ENCODE measurements around the gene FAM13C.

FAM13C gene

GRCh38 chr10:59361663-59362143 lies 646 bp downstream of the FAM13C start:
- no peak for DNase-seq (ENCODE audit: low read depth, low spot score)

DNA sequence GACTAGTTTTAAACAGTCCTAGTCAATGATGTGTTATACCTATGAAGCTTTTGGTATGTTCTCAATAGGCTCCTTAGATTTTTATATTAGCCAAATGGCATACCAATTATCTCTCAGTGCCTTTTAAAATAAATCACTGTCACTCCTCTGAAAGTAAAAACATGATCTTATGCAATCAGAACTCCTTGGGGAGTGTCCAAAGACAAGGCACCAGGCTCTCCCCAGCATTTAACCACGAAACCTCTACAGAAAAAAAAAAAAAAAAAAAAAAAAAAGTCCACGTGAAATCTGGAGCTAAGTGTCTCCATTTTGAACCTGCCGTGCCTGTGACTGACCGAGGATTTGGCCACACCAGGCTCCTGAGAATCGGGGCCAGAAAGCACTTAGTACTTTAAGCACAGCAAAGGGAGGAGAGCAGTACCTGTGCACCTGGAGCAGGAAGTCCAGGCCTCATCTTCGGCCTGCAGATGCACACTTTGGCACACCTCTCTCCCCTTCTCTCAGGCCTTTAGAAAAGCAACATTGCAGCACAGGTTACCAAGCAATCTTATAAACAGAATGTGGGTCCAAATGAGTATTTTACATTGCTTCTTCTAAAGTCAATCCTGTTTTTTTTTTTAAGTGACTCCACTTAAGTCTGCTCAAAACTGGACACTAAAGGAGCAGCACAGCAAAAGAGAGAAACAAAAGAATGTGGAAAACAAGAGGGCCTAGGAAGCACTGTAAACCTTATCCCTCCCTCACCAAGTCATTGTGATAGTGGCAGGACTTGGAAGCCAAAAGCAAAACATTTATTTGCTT lies 1.5 kb downstream of the FAM13C start:
- no peak for DNase-seq (ENCODE audit: low read depth, low spot score)

- DNase-seq (ENCODE audit: low read depth, low spot score), result no peak
Measured at GRCh38 chr10:59358576-59358975, 3.8 kb downstream of the FAM13C start.

DNA sequence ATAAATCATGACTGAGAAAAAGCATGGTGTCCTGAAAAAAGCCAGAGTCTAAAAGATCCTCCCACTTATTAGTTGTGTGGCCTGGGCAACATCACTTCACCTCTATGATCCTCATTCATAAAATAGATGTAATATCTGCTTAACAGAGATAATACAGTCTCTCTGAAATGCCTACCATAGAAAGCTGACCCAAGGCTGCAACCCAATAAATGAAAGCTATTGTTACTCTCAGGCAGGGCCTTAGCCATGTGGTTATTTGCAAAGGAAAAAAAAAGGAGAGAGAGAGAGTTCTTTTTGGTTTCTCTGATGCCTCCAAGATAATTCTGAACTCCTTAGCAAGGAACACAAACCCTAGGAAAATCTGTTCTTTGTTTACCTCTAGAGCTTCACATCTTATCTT lies 7.9 kb downstream of the FAM13C start:
- no peak for DNase-seq (ENCODE audit: low read depth, low spot score)

- DNase-seq (ENCODE audit: low read depth, low spot score), result no peak
Measured at GRCh38 chr10:59350558-59350957, 11.8 kb downstream of the FAM13C start.

DNA sequence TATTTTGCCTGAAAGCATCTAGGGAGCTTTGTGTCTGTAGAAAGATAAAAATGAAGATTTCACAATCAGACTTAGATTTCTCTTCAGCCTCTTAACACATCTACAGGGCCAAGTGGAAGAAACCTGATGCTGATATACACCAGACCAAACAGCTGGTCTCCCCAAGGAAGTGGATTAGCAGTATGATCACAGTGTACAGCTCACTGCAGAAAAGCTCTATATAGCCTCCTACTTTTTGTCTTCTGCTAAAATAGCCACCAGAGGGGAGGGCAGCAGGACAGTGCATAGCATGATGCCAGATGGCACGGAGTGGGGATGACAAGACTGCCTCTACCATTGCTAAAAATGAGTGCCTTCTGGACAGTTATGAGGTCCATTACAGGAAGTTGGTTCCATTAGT lies 16.0 kb downstream of the FAM13C start:
- no peak for DNase-seq (ENCODE audit: low read depth, low spot score)

GRCh38 chr10:59342723-59343122 lies 19.6 kb downstream of the FAM13C start:
- DNase-seq (ENCODE audit: low read depth, low spot score), result no peak

GRCh38 chr10:59342000-59342399 lies 20.3 kb downstream of the FAM13C start:
- DNase-seq (ENCODE audit: low read depth, low spot score), result no peak

- no peak for DNase-seq (ENCODE audit: low read depth, low spot score)
Measured at GRCh38 chr10:59340285-59340684, 22.1 kb downstream of the FAM13C start.

- no peak for DNase-seq (ENCODE audit: low read depth, low spot score)
Measured at GRCh38 chr10:59339351-59339750, 23.0 kb downstream of the FAM13C start.

DNA sequence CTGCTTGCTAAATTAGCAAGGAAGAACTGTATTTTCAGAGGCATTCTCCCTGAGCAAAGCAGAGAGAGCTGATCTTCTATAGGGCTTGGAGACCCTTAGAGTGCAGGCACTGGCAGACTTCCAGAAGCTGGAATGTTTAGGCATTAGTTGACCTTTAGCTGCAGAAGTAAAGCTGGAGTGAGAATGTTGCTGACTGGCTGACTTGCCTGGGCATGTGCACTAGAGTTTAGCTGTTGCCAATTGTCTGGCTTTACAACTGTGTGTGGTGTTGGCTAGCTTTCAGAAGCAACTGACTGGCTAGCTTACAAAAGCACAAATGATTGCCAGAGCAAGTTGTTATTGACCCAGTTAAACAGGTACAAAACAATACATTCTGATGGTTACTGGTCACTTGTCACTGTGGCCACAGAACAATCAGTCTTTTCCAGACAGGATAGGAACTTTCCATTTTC lies 25.1 kb downstream of the FAM13C start:
- DNase-seq (ENCODE audit: low read depth, low spot score), result no peak

DNA sequence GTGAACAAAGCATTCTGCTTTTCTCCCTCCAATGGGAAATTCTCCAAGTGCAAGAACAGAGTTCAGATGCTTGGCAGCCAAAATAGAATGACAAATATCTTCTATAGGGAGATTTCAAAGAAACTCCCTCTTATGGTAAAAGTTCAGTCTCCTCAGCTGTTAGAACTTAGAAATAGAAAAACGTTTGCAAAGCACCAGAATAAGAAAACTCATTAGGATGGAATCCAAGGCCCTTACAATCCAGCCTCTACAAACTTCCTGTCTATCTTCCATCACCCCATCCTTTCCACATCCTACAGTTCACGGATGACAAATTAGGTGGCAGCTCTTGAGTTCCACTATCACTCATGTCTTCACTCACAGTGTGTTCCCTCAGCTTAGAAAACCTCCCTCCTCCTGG lies 25.7 kb downstream of the FAM13C start:
- no peak for DNase-seq (ENCODE audit: low read depth, low spot score)

DNA sequence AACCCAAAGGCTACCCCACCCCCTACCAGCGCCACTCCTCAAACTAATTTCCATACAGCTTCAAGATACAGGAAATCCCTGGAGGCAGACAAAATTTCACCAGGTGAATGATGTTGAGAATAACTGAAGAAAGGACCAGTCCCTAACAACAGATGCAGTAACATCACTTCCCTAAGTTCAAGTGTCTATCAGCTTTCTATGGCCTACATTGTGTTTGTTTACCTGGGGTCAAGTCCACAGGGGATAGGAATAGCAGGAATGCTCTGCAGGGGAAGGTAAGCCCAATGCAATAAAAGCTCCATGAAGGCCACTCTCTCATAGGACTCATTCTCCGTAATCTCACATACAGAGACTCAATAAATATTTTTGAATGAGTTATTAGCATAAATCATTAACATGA lies 26.9 kb downstream of the FAM13C start:
- no peak for DNase-seq (ENCODE audit: low read depth, low spot score)

GRCh38 chr10:59333701-59334100 lies 28.6 kb downstream of the FAM13C start:
- DNase-seq (ENCODE audit: low read depth, low spot score), result no peak

DNA sequence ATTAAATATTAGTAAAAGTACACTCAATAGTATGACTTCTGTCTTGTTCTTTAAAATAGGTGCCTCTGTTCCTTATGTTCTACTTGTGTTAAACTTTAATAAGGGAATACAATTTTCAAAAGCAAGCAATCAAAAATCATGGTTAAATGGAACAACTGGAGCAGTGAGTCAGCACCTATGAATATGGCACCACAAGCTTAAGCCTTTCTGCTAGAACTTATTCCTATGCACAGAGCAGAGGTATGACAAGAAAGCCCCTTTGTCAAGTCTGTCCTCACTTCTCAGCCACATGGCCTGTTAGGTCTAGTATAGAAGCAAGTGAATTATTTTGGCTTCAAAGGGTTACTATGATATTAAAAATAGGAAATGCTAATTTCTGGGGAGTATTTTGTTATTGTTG lies 29.8 kb downstream of the FAM13C start:
- no peak for DNase-seq (ENCODE audit: low read depth, low spot score)

GRCh38 chr10:59331661-59332060 lies 30.7 kb downstream of the FAM13C start:
- no peak for DNase-seq (ENCODE audit: low read depth, low spot score)

DNA sequence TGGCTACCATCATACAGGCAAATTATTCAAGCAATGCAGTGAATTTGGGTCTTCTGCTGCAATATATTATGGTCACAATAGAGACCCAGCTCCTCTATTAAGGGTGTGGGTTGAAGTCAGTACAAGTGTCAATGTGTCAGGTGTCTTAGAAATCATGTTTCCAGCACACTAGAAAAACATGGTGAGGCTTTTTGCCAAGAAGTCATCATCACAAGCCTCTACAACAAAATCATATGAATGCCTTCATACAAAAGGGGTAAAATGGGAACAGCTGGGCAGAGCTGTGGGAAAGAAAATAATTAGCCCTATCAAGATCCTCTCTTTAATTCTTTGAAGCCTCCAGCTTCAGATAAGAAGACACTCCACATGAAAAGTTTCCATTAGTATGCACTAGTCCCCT lies 37.2 kb downstream of the FAM13C start:
- DNase-seq (ENCODE audit: low read depth, low spot score), result no peak

DNA sequence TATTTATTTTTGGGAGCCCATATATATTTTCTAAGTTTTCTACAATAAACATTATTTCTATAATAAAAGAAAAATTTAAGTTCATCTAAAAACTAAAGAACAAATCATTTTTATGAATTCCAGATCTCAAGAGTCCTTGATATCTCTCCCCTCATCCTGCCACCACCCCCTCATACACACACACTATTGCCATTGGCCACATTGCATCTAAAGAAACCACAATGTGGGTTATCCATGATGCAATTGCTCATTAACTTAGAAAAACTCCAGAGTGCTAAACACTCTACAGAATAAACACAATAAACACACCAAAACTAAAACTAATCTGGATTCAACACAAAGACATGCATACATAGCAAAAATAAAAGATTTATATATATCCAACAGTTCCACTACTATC lies 37.8 kb downstream of the FAM13C start:
- no peak for DNase-seq (ENCODE audit: low read depth, low spot score)

DNA sequence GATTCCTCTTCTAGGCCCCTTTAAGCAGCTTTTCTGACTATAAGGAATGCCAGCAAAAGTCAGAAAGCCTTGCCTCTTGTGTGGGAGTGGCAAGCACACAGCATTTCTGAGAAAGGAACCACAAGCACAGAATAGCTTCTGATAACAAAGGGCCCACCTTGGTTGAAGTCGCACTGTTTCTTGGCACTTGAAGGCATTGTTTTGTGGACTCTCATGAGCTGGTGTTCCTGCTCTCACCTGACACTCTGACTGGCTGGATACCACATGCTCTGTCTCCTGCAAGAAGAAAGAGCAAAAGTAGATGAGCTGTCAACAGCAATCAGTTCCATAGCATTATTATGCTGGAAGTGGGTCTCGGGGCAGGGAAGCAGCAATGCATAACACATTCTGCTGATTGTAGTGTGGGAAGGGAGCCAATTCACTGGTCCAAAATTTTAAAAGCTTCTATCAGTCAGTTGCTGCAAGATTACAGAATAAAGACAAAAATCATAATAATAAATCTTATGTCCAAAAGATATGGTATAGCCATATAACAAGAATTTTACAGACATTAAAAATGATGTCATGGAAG lies 38.4 kb downstream of the FAM13C start:
- DNase-seq (ENCODE audit: low read depth, low spot score), result no peak

- DNase-seq (ENCODE audit: low read depth, low spot score), result no peak
Measured at GRCh38 chr10:59323036-59323459, 39.3 kb downstream of the FAM13C start.

DNA sequence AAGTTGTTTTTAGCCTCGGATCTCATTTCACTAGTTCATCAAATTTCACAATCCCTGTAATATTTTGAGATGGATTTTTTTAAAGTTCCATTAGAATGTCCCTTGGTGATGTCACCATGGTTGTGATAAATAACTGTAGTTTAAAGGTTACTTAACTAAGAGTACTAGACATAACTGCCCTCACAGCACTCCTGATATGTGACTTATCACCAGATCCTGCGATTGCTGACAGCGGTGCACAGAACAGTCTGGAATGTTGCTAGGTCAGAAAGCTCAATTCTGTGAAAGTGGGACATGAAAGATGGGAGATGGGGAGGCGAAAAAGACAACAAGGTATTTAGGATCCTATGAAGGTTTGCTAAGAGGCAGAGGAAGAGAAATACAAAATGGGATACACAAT lies 40.2 kb downstream of the FAM13C start:
- no peak for DNase-seq (ENCODE audit: low read depth, low spot score)

DNA sequence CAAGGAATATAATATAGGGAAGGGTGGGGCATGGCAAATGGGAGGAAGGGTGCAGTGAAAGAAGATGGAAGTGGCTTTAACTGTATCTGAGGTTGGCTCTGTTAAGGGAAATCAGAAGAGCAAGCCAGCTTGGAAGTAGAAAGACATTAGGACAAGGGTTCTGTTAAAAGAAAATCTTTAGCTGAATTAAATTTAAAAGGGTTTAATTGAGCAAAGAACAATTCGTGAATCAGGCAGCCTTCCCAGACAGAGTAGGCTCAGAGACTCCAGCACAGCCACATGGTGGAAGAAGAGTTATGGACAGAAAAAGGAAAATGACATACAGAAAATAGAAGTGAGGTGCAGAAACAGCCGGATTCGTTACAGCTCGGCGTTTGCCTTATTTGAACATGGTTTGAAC lies 42.0 kb downstream of the FAM13C start:
- DNase-seq (ENCODE audit: low read depth, low spot score), result no peak

- no peak for DNase-seq (ENCODE audit: low read depth, low spot score)
Measured at GRCh38 chr10:59319854-59320253, 42.5 kb downstream of the FAM13C start.

Data from activated CD4-positive, CD25-positive, alpha-beta regulatory T cell treated with anti-CD3 and anti-CD28 coated beads, Interleukin-2, amount 50 U/mL, for 16 hours (primary cell).